COLO668 (cell line): Measurements from ENCODE around the gene SLMAP.

ENCODE experiments used
- DNase-seq: peaks from one replicate; lab custom pipeline; 2025; ENCODE audit not compliant: unreplicated experiment; lab: John Stamatoyannopoulos, UW

The SLMAP gene

DNA sequence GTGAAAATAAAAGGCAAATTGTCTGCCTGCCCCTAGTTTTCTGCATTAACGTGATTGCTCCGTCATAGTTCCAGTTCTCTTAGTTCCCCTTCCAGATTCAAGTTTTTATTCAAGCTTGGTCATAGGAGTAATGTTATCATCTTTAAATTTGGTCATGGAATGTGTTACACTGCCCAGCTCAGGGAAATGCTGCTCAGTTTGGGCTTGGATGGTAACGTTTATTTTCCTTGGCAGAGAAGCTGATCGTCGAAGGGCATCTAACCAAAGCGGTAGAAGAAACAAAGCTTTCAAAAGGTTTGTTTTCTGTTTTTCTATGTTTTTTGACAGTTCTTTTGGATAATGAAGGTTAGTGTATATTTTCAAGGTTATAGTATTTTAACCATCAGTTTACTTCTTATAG lies 133.7 kb downstream of the SLMAP start:
- DNase-seq, result no peak

DNA sequence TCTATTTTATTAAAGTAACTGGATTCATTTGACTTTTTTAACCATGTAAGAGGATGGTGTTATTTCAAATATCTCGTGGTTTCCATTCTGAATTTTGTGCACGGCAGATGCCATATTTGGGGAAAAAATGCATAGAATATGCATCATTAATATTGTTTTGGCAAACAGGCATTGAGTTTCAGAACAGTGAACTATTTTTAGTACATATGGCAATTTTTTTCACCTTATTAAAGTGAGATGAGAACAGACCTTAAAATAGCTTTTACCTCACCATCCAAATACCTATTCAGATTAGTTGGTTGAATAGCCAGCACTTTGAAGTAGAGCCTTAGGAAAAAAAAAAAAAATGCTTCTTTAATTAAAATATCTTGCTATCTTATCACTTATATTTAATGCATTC lies 134.8 kb downstream of the SLMAP start:
- DNase-seq, result no peak

DNA sequence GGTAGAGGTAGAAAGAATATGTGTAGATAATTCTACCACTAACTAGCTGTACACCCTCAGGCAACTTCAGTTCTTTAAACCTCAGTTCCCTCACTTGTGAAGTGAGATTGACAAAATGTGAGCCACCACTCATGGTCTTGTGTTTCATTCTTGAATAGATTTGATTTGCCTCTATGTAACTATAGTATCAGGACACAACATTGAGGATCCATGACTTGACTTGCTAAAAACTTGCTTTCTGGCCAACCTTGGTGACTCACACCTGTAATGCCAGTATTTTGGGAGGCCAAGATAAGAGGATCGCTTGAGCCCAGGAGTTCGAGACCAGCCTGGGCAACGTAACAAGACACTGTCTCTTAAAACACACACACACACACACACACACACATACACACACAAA lies 136.3 kb downstream of the SLMAP start:
- no peak for DNase-seq

DNA sequence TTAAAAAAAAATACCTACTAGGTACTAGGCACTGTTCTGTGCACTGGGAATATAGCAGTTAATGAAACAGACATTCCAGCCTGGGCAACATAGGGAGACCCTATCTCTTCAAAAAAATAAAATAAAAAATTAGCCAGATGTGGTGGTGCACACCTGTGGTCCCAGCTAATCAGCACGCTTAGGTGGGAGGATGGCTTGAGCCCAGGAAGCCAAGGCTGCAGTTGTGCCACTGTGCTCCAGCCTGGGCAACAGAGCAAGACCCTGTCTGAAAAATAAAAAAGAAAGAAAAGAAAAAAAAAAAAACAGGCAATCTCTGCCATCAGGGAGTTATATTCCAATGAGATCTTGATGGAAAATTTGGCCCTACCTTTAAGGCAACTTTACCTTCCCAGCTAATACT lies 137.0 kb downstream of the SLMAP start:
- DNase-seq, result no peak

DNA sequence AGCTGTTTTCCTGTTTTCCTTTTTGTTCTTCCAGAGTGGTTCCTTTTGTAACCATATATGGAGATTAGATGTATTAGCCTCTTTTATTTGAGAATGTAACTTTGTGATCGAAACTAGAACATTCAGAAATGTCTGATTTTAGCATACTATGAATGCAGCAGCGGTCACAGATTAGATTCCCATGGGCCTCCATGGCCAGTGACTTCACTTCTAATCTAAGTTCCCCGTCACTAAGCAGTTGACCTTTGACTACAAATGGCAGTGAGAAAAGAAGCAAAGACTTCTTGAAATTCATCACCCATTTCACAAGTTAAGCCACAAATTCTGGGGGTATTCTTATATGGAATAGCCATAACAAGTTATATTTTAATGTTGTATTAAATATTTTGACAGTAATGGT lies 137.6 kb downstream of the SLMAP start:
- DNase-seq, result no peak

DNA sequence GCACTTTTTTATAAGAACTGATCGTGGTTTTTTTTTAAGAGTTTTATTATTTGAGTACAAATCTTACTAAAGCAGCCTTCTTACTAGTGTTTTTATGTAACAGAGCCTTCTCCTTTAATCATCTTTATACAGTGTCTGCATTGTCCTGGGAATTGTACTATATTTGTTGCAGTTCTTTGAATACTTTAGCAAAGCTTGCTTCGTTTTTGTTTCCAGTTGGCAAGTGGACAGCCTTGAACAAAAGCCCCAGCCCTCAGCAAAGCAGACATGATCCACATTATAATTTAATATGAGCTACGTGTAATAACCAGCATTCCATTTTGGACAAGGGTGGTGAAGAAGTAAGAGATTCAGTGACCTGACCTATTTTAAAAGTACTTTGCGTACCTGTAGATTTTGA lies 139.9 kb downstream of the SLMAP start:
- DNase-seq, result no peak

DNA sequence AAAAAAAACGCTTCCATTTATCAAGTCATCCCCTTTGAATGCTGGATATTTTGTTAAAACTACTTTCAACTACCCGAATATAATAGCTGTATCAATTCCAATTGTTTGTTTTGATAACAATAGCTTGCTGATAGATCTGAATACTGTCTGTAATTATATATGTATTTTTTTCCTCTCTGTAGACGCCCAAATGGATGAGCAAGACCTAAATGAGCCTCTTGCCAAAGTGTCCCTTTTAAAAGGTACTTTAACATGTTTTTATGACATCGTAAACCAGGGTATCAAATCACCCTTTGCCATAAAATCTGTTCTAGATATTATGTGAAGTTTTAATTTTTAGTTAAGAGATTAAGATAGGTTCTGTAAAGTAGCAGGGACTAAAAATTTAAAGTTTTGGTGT lies 140.6 kb downstream of the SLMAP start:
- DNase-seq, result no peak

DNA sequence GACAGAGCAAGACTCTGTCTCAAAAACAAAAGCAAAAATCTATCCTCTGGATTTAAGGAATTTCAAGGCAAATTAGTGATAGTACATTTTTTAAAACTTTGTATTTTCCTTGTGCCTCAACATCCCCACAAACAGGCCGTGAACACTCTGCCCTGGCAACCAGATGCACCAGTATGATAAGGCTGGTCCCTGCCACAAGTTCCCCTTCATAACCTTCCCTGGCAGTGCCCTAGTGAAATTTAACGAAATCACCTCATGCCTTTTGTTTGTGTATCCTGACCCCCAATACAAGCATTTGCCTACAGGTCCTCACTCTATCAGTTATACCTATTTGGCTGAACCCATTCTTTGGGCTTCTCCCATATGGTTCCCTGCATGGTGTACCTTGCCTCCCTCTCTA lies 144.7 kb downstream of the SLMAP start:
- DNase-seq, result no peak

DNA sequence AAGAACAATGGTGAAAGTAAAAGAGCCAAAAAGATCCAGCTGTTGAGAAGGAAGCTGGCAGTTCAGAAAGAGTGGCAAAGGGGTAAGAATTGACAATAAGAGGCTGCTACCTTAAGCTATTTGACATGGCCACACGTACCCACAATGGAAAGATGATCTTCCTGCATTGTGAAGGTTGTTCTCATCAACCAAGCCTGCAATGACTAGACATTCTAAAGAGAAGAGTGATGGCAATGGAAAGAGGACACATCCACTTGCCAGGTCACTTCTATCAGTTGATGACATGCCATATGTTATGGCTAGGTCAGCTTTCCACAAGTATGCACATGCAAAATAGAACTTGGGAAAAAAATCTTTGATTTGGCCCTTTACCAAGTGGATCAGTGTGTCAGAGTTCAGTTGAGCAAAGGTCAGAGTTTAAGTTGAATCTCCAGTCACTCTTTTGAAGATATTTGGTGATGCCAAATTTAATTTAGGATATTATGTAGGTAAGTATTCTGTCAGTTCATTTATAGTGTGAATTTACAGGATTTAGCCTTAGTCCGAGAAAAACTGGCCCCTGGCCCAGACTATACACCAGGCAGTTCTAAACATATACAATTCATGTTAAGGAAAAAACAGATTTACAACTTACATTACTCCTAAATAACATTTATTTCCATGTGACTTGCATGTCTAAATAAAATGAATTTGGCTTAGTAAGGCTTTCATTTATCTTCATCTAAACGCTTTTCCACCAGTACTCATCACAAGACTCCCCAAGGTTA lies 147.2 kb downstream of the SLMAP start:
- DNase-seq, result no peak

DNA sequence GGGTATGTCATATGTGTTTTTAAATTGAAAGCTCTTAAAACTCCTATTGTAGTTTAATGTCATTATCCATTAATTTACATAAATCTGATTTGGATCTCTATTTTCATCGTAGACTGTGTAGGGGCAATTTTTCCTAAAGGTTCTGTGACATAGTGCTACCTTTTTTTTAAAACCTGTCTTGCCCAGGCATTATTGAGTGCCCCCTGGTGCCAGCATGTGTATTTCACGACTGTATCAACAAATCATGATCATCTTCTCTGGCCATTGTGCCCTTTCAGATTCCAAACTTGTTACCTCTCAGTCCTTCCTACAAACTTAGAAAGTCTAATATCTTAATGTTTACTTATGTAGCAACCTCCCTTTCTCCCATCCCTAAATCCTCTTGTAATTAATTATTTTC lies 154.9 kb downstream of the SLMAP start:
- DNase-seq, result peak; percentile 5

DNA sequence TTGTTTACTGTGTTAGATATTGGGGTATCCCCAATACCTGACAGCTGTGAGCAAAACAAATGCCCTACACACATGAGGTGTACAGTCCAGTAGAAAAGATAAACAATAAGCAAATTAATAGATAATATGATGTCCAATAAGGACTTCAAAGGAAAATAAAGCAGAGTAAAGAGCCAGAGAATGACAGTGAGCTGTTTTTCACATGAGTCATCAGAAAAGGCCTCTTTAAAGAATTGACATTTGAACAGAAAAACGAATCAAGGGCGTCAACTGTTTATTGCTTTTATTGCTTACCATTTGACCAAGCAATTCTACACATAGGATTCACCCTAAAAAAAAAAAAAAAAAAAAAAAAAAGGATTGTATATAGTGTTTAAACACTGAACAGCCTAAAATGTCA lies 155.5 kb downstream of the SLMAP start:
- no peak for DNase-seq

DNA sequence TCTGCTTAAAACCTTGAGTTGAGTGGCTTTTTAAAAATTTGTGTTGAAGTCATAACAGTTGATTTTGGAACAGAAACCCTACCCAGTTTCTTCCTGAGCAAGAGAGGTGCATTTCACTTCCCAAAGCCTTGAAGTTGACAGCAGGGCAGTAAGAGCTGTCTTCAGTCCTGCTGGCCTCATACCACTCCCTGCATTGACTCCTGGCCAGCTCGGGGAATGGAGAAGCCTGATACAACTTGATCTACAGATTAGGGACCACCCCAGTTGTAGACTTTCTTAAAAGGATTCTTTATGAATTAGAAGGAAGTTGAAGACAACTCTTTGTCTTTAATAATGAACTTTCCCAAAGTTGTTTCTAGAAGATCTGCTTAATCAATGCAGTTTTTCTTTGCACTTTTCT lies 161.5 kb downstream of the SLMAP start:
- DNase-seq, result no peak

DNA sequence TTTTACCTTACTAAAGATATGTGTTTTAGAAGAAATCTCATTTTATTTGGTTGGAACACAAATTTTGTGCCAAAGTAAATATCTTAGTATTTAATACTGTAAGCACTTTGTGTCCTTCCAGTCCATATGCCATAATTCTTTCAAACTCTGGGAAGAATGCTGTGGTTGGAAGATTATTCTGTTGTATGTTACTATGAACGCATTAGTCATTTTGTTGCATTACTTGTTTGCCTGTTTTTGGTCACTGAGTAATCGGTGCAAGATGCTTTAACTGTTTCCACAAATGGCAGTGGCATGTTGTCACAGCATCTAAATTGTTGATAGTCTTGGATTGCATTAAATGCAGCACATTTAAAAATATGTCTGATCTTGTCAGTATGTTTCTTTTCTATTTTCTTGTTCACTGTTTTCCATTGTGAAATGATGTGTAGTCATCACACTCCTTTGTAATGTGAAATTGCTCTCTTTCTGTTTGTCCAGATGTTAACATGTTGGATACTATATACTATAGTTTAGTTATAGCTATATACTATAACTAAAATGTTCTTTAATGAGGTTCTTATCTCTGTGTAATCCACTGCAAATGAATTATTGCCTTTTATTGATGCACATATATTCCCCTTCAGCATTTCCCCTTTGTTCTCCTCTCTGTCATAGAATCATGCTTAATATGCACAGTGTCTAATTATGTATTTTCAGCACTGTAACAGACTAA lies 162.2 kb downstream of the SLMAP start:
- DNase-seq, result no peak

DNA sequence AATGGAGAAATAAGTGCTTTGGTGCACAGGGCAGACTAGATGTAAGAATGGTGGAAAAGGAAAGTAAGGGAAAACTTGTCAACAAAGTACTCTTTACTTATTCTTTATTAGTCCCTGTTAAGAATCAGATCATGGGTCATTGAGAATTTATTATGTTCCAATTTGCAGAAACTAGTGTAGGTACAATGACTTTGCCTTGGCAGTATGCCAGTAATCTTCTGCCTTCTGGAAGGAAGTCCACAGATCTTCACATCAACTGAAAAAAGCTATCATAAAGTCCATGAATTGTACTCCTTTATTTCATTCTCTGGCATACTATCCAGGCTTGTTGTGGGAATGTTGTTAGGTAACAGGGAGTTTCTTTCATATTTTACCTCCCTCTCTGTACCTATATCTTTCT lies 163.9 kb downstream of the SLMAP start:
- DNase-seq, result no peak

DNA sequence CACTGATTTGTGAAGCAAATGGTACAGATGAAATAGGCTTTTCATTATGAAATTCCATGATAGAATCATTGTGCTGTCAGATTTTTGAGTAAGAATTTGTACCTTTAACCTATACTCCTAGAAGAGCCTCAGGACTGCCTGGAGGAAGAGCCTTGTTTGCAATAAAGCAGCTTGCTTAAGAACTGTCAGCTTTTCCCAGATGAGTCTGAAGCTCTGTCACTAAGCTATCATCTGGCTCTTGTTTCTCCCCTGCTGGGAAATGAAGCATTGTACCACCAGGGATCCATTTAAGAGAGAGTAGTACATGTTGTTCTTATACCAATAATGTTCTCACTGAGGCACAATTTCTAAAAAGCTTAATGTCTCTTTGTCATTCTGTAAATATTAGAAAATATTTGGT lies 167.0 kb downstream of the SLMAP start:
- DNase-seq, result no peak

DNA sequence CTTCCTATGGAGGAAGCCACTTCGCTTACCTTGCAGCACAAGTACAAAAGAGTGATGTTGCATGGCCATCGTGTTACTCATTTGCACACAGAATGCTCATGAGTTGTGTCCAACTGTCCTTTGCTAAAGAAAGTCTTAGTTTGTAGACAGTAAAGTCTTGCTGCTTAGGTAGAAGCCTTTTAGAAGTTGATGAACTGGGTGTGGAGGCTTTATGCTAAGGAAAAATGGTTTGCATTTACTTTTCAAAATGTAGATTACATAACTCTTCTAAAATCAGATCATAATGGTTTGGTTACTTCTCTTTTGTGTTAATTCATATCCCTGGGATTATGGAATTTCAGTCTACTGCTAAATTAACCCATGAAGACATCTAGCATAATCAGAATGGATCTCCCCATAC lies 167.6 kb downstream of the SLMAP start:
- DNase-seq, result no peak

DNA sequence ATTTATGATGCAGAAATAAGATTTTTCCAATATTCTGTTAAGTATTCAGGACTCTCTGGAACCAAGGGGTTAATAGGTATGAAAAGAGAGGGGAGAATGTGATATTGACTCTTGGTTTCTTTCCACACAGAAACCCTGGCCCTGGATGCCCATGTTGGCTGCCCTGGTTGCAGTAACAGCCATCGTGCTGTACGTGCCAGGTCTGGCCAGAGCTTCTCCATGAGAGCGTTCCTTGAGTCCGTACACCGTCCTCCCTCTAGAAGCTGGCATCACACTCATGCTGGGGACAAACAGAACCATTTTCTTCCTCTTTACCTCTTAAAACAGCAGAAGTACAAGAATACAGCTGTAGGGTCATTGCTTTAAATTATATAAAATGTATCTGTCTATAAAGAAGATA lies 171.1 kb downstream of the SLMAP start:
- DNase-seq, result no peak

DNA sequence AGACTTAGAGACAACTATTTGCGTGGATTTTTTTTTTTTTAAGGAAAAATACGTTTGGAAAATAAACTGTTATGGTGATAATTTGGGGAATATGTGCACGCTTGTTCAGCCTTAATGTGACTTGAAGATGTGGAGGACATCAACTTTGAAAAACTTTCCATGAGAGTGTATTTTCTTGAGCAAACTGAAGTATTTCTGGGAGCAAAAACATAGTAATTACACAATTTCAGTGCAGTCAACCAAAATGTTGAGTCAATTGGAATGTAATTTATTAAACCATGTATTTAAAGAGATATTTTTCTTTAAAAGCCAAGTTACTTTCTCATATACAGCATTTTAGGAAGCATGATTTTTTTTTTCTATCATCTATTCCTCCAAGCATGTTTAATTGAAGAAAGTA lies 171.8 kb downstream of the SLMAP start:
- no peak for DNase-seq

DNA sequence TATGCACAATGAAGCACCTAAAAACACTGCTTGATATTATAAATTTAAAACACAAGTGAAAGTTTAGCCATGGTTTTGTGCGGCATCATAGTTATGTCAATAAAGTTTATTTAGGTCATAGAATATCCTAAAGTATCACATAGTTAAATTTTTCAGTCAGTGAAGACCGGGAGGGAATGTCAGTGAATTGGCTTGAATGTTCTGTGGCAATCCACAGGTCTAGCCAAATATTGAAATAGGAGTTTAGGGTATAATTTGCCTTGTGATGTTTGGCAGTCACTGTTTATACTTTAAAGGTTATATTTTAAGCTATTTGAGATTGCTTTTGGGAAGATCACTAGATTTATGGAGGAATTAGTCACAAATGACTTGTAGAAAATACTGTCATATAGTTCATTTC lies 172.4 kb downstream of the SLMAP start:
- DNase-seq, result no peak

DNA sequence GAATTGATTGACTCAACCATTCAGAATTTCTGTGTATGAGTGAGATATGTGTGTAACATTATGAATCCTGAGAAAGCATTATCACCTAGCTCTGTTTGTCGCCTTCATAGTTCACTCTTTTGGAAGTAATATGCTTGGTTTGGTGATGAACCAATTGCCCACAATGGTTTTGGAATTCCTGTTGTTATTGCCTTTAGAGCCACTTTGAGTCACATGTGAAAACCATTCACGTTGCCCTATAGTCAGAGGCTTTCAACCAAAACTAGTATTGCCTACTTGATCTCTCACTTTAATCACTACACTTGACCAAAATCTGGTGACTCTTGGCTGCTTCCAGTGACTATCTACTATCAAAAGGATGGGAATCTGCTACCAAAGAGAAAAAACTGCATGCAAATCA lies 173.9 kb downstream of the SLMAP start:
- DNase-seq, result no peak

DNA sequence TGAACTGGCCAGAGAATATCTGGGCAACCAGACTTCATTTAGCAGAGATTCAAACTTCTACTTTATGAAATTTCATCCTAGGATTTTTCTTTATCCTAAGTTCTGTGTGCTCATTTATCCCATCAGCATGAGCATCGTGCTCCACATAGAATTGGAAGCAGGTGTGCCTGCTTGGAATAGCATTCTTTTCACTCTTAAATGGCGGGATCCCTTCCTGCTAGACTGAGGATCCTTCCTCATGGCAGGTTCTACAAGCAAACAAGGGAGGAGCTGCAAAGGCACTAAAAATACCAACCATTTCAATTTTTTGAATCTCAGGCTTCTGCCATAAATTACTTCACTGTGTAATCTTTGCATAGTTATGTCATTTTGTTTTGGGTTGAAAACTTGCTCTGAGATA lies 177.5 kb downstream of the SLMAP start:
- DNase-seq, result no peak

DNA sequence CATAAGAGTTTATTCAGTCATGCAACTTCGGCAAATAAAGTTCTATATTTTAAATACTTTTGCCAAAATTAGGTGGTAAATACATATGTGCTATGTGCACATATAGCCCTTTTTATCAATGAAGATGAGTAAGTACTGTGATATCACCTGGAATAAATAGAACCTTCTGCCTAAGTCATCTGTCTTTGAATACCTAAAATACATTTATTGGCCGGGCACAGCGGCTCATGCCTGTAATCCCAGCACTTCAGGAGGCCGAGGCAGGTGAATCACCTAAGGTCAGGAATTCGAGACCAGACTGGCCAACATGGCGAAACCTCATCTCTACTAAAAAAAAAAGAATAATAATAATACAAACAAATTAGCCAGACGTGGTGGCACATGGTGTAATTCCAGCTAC lies 178.3 kb downstream of the SLMAP start:
- no peak for DNase-seq

DNA sequence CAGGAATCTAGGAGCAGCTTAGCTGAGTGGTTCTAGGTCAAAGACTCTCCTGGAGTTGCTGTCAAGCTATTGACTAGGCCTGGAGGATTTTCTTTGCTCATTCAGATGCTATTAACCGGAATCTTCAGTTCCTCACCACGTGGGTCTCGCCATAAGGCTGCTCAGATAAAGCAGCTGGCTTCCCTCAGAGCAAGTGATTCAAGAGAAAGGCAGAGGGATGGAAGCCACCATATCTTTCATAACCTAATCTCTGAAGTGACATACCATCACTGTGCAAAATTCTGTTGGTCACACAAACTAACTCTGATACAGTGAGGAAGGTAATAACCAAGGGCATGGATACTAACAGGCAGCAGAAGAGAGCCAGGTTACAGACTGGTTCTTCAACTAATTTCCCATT lies 179.4 kb downstream of the SLMAP start:
- DNase-seq, result no peak
